SJCRH30 (cell line): ENCODE measurements around the gene CRACDL. TPM values are rescaled to one million over a fixed set of nuclear protein-coding genes. Genes with fewer than 3 reads are reported as not detected.
"Not testable (repeated sequence)": the region's sequence is repeated elsewhere in the genome, so short reads cannot be mapped to it uniquely, and the experiment has no call there.

Experiments used
- DNase-seq, 2 experiments: peaks; one replicate each; pipeline ENCODE4 v3.0.0-alpha.2; 2015 to 2020
- H3K27ac ChIP-seq: fragments of 250-450 bp; sonication (Bioruptor Pico); 2 replicates; pipeline ENCODE4 v1.5.1; 2020; ENCODE audit warnings: mild to moderate bottlenecking, moderate library complexity
- H3K27me3 ChIP-seq: fragments of 250-450 bp; sonication (Bioruptor Pico); 2 replicates; pipeline ENCODE4 v1.5.1; 2020; ENCODE audit warnings: mild to moderate bottlenecking, moderate library complexity
- H3K36me3 ChIP-seq: fragments of 250-450 bp; sonication (Bioruptor Pico); 2 replicates; pipeline ENCODE4 v1.5.1; 2020; ENCODE audit warnings: mild to moderate bottlenecking, moderate library complexity
- H3K4me1 ChIP-seq: fragments of 250-450 bp; sonication (Bioruptor Pico); 2 replicates; pipeline ENCODE4 v1.5.1; 2020; ENCODE audit warnings: mild to moderate bottlenecking, moderate library complexity
- H3K4me3 ChIP-seq: fragments of 250-450 bp; sonication (Bioruptor Pico); 2 replicates; pipeline ENCODE4 v1.5.1; 2020; ENCODE audit warnings: mild to moderate bottlenecking, moderate library complexity
- H3K9me3 ChIP-seq: fragments of 250-450 bp; sonication (Bioruptor Pico); replicated peaks from 2 replicates; pipeline ENCODE4 v1.5.1; 2020; ENCODE audit warnings: mild to moderate bottlenecking, moderate library complexity
- total RNA-seq: library from RNA; depleted of rRNA; stranded (reverse); fragments of >200 nt; shearing (Covaris generic); gene quantifications from 2 replicates; pipeline ENCODE4 v1.2.3, GENCODE V29; 2014

The CRACDL gene
- total RNA-seq, 1 experiment from 2014 or later = not detected

- H3K9me3 ChIP-seq = no peaks in the 10 kb centered on the region
- no peak overlapping the region for H3K4me3 ChIP-seq
- no peak for DNase-seq
- H3K27ac ChIP-seq = no peak overlapping the region
- no peaks in the 10 kb centered on the region for H3K27me3 ChIP-seq
- H3K36me3 ChIP-seq = no peaks in the 10 kb centered on the region
- H3K4me1 ChIP-seq = peaks cover 9% of the 10 kb centered on the region
Observed at GRCh38 chr2:98903767-98904485, 32.1 kb downstream of the CRACDL start.

GRCh38 chr2:98903064-98903355 lies 33.0 kb downstream of the CRACDL start:
- Histone ChIP-seq H3K27me3 (no peaks in the 10 kb centered on the region), H3K4me3 (no peak overlapping the region), H3K36me3 (no peaks in the 10 kb centered on the region), H3K4me1 (no peaks in the 10 kb centered on the region; the same call in 1 of the 2 replicates), H3K9me3 (no peaks in the 10 kb centered on the region), H3K27ac (no peak overlapping the region)
- no peak for DNase-seq

GRCh38 chr2:98902209-98903063 lies 33.6 kb downstream of the CRACDL start:
- no peaks in the 10 kb centered on the region for H3K9me3 ChIP-seq
- no peaks in the 10 kb centered on the region for H3K4me1 ChIP-seq
- H3K27ac ChIP-seq = no peak overlapping the region
- H3K27me3 ChIP-seq = no peaks in the 10 kb centered on the region
- DNase-seq = no peak
- H3K36me3 ChIP-seq = no peaks in the 10 kb centered on the region
- no peak overlapping the region for H3K4me3 ChIP-seq

- no peaks in the 10 kb centered on the region for H3K4me1 ChIP-seq
- no peaks in the 10 kb centered on the region for H3K36me3 ChIP-seq
- no peak overlapping the region for H3K27ac ChIP-seq
- no peak overlapping the region for H3K4me3 ChIP-seq
- no peaks in the 10 kb centered on the region for H3K9me3 ChIP-seq
- DNase-seq = no peak
- H3K27me3 ChIP-seq = no peaks in the 10 kb centered on the region
Observed at GRCh38 chr2:98901702-98902101, 34.3 kb downstream of the CRACDL start.

- no peak for DNase-seq
- no peaks in the 10 kb centered on the region for H3K27me3 ChIP-seq
- H3K4me3 ChIP-seq = no peak overlapping the region
- H3K36me3 ChIP-seq = no peaks in the 10 kb centered on the region
- no peaks in the 10 kb centered on the region for H3K4me1 ChIP-seq
- no peaks in the 10 kb centered on the region for H3K9me3 ChIP-seq
- H3K27ac ChIP-seq = no peak overlapping the region
Observed at GRCh38 chr2:98901291-98901690, 34.7 kb downstream of the CRACDL start.

GRCh38 chr2:98900721-98901120 lies 35.3 kb downstream of the CRACDL start:
- Histone ChIP-seq H3K36me3 (no peaks in the 10 kb centered on the region), H3K9me3 (no peaks in the 10 kb centered on the region), H3K4me1 (no peaks in the 10 kb centered on the region), H3K27me3 (no peaks in the 10 kb centered on the region), H3K4me3 (no peak overlapping the region), H3K27ac (no peak overlapping the region)
- DNase-seq = no peak

GRCh38 chr2:98899703-98900078 lies 36.3 kb downstream of the CRACDL start:
- H3K9me3 ChIP-seq, H3K4me3 ChIP-seq, DNase-seq, H3K4me1 ChIP-seq, H3K27ac ChIP-seq, H3K27me3 ChIP-seq, H3K36me3 ChIP-seq: not testable (repeated sequence)

- Histone ChIP-seq H3K36me3 (no peaks in the 10 kb centered on the region), H3K4me3 (no peak overlapping the region), H3K9me3 (no peaks in the 10 kb centered on the region), H3K4me1 (no peaks in the 10 kb centered on the region), H3K27me3 (no peaks in the 10 kb centered on the region), H3K27ac (no peak overlapping the region)
- DNase-seq = no peak
Observed at GRCh38 chr2:98899041-98899702, 36.9 kb downstream of the CRACDL start.

GRCh38 chr2:98898423-98898841 lies 37.6 kb downstream of the CRACDL start:
- no peak overlapping the region for H3K27ac ChIP-seq
- H3K36me3 ChIP-seq = no peaks in the 10 kb centered on the region
- H3K4me1 ChIP-seq = no peaks in the 10 kb centered on the region
- H3K4me3 ChIP-seq = no peak overlapping the region
- no peak for DNase-seq
- no peaks in the 10 kb centered on the region for H3K9me3 ChIP-seq
- no peaks in the 10 kb centered on the region for H3K27me3 ChIP-seq

- no peak for DNase-seq
- Histone ChIP-seq H3K27me3 (no peaks in the 10 kb centered on the region), H3K9me3 (no peaks in the 10 kb centered on the region), H3K27ac (no peak overlapping the region), H3K4me1 (no peaks in the 10 kb centered on the region), H3K36me3 (no peaks in the 10 kb centered on the region), H3K4me3 (no peak overlapping the region)
Observed at GRCh38 chr2:98897746-98898145, 38.3 kb downstream of the CRACDL start.

GRCh38 chr2:98896944-98897343 lies 39.1 kb downstream of the CRACDL start:
- Histone ChIP-seq H3K27me3 (no peaks in the 10 kb centered on the region), H3K4me3 (no peak overlapping the region), H3K9me3 (no peaks in the 10 kb centered on the region), H3K36me3 (no peaks in the 10 kb centered on the region), H3K4me1 (no peaks in the 10 kb centered on the region), H3K27ac (no peak overlapping the region)
- no peak for DNase-seq

- peak in 1 of 2 experiments; percentile 30 for DNase-seq
- Histone ChIP-seq H3K4me3 (no peak overlapping the region), H3K4me1 (no peaks in the 10 kb centered on the region), H3K27me3 (no peaks in the 10 kb centered on the region), H3K27ac (no peak overlapping the region), H3K9me3 (no peaks in the 10 kb centered on the region), H3K36me3 (no peaks in the 10 kb centered on the region)
Observed at GRCh38 chr2:98896416-98896815, 39.6 kb downstream of the CRACDL start.

- Histone ChIP-seq H3K36me3 (no peaks in the 10 kb centered on the region), H3K9me3 (no peaks in the 10 kb centered on the region), H3K27ac (no peak overlapping the region), H3K27me3 (no peaks in the 10 kb centered on the region), H3K4me3 (no peak overlapping the region), H3K4me1 (no peaks in the 10 kb centered on the region)
- DNase-seq = no peak
Observed at GRCh38 chr2:98895901-98896300, 40.1 kb downstream of the CRACDL start.

GRCh38 chr2:98895221-98895620 lies 40.8 kb downstream of the CRACDL start:
- Histone ChIP-seq H3K4me3 (no peak overlapping the region), H3K27ac (no peak overlapping the region), H3K4me1 (no peaks in the 10 kb centered on the region), H3K27me3 (no peaks in the 10 kb centered on the region), H3K9me3 (no peaks in the 10 kb centered on the region), H3K36me3 (no peaks in the 10 kb centered on the region)
- no peak for DNase-seq

GRCh38 chr2:98894331-98895000 lies 41.6 kb downstream of the CRACDL start:
- Histone ChIP-seq H3K27me3 (no peaks in the 10 kb centered on the region), H3K4me3 (no peak overlapping the region), H3K27ac (no peak overlapping the region), H3K36me3 (no peaks in the 10 kb centered on the region), H3K4me1 (no peaks in the 10 kb centered on the region), H3K9me3 (no peaks in the 10 kb centered on the region)
- DNase-seq = no peak
